Measurements from ENCODE around the gene ELMOD3. TPM values are rescaled to one million over a fixed set of nuclear protein-coding genes. Genes with fewer than 3 reads are reported as not detected.

ELMOD3 gene
- total and polyA plus RNA-seq, 9 of the 15 experiments (the other 6 are each of a cell fraction or from before 2014, with no cell fraction given) = 2.7 to 18.7 (median 11.6) TPM

DNA sequence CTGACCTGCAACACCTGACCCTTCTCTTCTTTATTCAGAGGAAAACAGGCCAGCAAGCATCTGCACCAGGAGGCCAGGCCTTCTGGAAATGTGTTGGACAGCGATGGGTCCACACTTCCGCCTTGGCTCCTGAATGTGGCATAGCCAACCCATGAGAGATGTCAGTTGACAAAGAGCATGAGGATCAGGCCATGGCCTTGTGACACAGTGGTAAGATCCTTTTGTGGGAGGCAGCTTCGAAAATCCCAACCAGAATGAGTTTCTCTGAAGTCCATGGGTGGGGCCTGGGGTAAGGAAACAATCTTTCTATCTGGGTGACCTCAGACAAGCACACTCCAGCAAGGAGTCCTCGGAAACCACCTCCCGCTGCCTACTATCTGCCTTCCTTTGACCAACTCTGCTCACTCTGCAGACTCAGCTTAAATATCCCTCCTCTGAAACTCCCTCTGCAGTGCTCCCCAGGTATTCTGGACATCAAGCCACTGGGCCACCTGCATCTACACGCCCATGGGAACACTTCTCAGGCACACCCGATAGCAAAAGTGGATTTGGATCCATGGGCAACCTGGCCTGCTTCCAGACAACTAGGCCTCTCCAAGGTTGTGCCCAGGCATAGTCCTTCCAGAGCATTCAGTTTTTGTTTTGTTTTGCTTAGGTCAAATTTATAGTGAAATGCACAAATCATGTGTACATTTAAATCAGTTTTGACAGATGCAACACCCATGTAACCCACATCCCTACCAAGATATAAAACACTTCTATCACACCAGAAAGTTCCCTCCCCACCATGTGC lies 60.4 kb downstream of the ELMOD3 start (continued):
- TF ChIP-seq ZNF609 (CRISPR knock-in tag; IDR thresholded peaks at IDR 0.05; ENCODE audit: borderline replicate concordance) (no peak), ELF4 (CRISPR knock-in tag; IDR thresholded peaks at IDR 0.05) (peak; percentile 4; the same call in 1 of the 2 replicates), MIER1 (IDR thresholded peaks at IDR 0.05; ENCODE audit: low read depth) (peak; percentile 39; the same call in 1 of the 2 replicates), DEAF1 (CRISPR knock-in tag; IDR thresholded peaks at IDR 0.05) (0 out of 2 replicates have a peak, but pooled peaks have one; percentile 5)
- TF ChIP-seq, protein P1, sequence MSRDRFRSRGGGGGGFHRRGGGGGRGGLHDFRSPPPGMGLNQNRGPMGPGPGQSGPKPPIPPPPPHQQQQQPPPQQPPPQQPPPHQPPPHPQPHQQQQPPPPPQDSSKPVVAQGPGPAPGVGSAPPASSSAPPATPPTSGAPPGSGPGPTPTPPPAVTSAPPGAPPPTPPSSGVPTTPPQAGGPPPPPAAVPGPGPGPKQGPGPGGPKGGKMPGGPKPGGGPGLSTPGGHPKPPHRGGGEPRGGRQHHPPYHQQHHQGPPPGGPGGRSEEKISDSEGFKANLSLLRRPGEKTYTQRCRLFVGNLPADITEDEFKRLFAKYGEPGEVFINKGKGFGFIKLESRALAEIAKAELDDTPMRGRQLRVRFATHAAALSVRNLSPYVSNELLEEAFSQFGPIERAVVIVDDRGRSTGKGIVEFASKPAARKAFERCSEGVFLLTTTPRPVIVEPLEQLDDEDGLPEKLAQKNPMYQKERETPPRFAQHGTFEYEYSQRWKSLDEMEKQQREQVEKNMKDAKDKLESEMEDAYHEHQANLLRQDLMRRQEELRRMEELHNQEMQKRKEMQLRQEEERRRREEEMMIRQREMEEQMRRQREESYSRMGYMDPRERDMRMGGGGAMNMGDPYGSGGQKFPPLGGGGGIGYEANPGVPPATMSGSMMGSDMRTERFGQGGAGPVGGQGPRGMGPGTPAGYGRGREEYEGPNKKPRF (IDR thresholded peaks at IDR 0.05; ENCODE audit: low read depth, low read length) = no peak
- TF ChIP-seq, protein P2, sequence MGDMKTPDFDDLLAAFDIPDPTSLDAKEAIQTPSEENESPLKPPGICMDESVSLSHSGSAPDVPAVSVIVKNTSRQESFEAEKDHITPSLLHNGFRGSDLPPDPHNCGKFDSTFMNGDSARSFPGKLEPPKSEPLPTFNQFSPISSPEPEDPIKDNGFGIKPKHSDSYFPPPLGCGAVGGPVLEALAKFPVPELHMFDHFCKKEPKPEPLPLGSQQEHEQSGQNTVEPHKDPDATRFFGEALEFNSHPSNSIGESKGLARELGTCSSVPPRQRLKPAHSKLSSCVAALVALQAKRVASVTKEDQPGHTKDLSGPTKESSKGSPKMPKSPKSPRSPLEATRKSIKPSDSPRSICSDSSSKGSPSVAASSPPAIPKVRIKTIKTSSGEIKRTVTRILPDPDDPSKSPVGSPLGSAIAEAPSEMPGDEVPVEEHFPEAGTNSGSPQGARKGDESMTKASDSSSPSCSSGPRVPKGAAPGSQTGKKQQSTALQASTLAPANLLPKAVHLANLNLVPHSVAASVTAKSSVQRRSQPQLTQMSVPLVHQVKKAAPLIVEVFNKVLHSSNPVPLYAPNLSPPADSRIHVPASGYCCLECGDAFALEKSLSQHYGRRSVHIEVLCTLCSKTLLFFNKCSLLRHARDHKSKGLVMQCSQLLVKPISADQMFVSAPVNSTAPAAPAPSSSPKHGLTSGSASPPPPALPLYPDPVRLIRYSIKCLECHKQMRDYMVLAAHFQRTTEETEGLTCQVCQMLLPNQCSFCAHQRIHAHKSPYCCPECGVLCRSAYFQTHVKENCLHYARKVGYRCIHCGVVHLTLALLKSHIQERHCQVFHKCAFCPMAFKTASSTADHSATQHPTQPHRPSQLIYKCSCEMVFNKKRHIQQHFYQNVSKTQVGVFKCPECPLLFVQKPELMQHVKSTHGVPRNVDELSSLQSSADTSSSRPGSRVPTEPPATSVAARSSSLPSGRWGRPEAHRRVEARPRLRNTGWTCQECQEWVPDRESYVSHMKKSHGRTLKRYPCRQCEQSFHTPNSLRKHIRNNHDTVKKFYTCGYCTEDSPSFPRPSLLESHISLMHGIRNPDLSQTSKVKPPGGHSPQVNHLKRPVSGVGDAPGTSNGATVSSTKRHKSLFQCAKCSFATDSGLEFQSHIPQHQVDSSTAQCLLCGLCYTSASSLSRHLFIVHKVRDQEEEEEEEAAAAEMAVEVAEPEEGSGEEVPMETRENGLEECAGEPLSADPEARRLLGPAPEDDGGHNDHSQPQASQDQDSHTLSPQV (IDR thresholded peaks at IDR 0.05) = peak; percentile 78; the same call in 1 of the 2 replicates
- TF ChIP-seq, protein P3, sequence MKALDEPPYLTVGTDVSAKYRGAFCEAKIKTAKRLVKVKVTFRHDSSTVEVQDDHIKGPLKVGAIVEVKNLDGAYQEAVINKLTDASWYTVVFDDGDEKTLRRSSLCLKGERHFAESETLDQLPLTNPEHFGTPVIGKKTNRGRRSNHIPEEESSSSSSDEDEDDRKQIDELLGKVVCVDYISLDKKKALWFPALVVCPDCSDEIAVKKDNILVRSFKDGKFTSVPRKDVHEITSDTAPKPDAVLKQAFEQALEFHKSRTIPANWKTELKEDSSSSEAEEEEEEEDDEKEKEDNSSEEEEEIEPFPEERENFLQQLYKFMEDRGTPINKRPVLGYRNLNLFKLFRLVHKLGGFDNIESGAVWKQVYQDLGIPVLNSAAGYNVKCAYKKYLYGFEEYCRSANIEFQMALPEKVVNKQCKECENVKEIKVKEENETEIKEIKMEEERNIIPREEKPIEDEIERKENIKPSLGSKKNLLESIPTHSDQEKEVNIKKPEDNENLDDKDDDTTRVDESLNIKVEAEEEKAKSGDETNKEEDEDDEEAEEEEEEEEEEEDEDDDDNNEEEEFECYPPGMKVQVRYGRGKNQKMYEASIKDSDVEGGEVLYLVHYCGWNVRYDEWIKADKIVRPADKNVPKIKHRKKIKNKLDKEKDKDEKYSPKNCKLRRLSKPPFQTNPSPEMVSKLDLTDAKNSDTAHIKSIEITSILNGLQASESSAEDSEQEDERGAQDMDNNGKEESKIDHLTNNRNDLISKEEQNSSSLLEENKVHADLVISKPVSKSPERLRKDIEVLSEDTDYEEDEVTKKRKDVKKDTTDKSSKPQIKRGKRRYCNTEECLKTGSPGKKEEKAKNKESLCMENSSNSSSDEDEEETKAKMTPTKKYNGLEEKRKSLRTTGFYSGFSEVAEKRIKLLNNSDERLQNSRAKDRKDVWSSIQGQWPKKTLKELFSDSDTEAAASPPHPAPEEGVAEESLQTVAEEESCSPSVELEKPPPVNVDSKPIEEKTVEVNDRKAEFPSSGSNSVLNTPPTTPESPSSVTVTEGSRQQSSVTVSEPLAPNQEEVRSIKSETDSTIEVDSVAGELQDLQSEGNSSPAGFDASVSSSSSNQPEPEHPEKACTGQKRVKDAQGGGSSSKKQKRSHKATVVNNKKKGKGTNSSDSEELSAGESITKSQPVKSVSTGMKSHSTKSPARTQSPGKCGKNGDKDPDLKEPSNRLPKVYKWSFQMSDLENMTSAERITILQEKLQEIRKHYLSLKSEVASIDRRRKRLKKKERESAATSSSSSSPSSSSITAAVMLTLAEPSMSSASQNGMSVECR (CRISPR knock-in tag; IDR thresholded peaks at IDR 0.05) = no peak

All from K562 (cell line).